MCF 10A (cell line): ENCODE results near the gene RAB1A. TPM values are rescaled to one million over a fixed set of nuclear protein-coding genes. Genes with fewer than 3 reads are reported as not detected.

Experiments used
- BruUV-seq: library from RNA; stranded (reverse); fragments of 400-500 nt; replicated peaks from 2 replicates; lab custom pipeline; 2021; lab: Mats Ljungman, UMichigan
- CTCF ChIA-PET: fragments of 300-600 bp; sonication (Branson Sonifier 250); formaldehyde crosslinking; extraction: SDS; loops from one replicate; lab custom pipeline; 2021; ENCODE audit warnings: antibody characterized with exemption, inconsistent platforms; lab: Yijun Ruan, JAX
- POLR2A ChIA-PET: fragments of 300-600, 350-650 bp; sonication (Branson Sonifier 250); formaldehyde crosslinking; extraction: SDS; loops from one replicate; lab custom pipeline; 2020; ENCODE audit warnings: antibody characterized with exemption, inconsistent platforms; lab: Yijun Ruan, JAX
- DNase-seq: peaks from one replicate; pipeline ENCODE4 v3.0.0-alpha.2; 2018; ENCODE audit not compliant: unreplicated experiment
- H3K27ac Mint-ChIP-seq: one replicate; pipeline ENCODE4 v1.8.0; 2022; ENCODE audit warnings: mild to moderate bottlenecking, low read depth, mixed read lengths; ENCODE audit not compliant: unreplicated experiment
- H3K27me3 Mint-ChIP-seq: one replicate; pipeline ENCODE4 v1.8.0; 2022; ENCODE audit warnings: mixed read lengths; ENCODE audit not compliant: insufficient read depth, unreplicated experiment
- H3K36me3 Mint-ChIP-seq: one replicate; pipeline ENCODE4 v1.8.0; 2022; ENCODE audit warnings: mild to moderate bottlenecking, moderate library complexity, mixed read lengths; ENCODE audit not compliant: insufficient read depth, unreplicated experiment
- H3K4me1 Mint-ChIP-seq: one replicate; pipeline ENCODE4 v1.8.0; 2022; ENCODE audit warnings: mixed read lengths; ENCODE audit not compliant: insufficient read depth, unreplicated experiment
- H3K4me3 Mint-ChIP-seq: one replicate; pipeline ENCODE4 v1.8.0; 2022; ENCODE audit warnings: mild to moderate bottlenecking, moderate library complexity, mixed read lengths; ENCODE audit not compliant: unreplicated experiment
- H3K9me3 Mint-ChIP-seq: one replicate; pipeline ENCODE4 v1.8.0; 2022; ENCODE audit warnings: mixed read lengths; ENCODE audit not compliant: unreplicated experiment
- CTCF ChIP-seq: fragments of 200-600 bp; IDR thresholded peaks from one replicate; pipeline ENCODE4 v1.8.0; 2022; ENCODE audit warnings: antibody characterized with exemption, mild to moderate bottlenecking; ENCODE audit not compliant: unreplicated experiment
- intact Hi-C: fragments of 100-400 bp; cut with micrococcal nuclease; formaldehyde crosslinking; loops from 2 replicates; pipeline ENCODE4 v1.14.1; 2022
- total RNA-seq: library from RNA; stranded (reverse); gene quantifications from 2 replicates; pipeline ENCODE4 v1.2.3, GENCODE V29; 2022

RAB1A gene
- total RNA-seq, 1 experiment from 2014 or later: 131 TPM

GRCh38 chr2:65113816-65114215, 16.1 kb downstream of the RAB1A start:
- ChIA-PET CTCF (interaction anchor here (0.6 to 2.6 kb wide), 2 partner anchors 20 to 49 kb away, joined by 3 to 7 read pairs; no protein-coding TSS in a partner anchor), POLR2A (interaction anchor here (0.8 to 3.9 kb wide), 6 partner anchors 9 to 46 kb away, joined by 3 to 15 read pairs (median 4); partner anchors contain the start of gene RAB1A)

GRCh38 chr2:65113229-65113628, 16.7 kb downstream of the RAB1A start:
- no TSS peak for BruUV-seq
- intact Hi-C loops: no loop called here
- peaks cover 23% of the 10 kb centered on the region for H3K36me3 Mint-ChIP-seq
- TF ChIP-seq CTCF: no peak
- no peak overlapping the region for H3K27ac Mint-ChIP-seq
- no peaks in the 10 kb centered on the region for H3K9me3 Mint-ChIP-seq
- H3K27me3 Mint-ChIP-seq: no peaks in the 10 kb centered on the region
- CTCF ChIA-PET: interaction anchor here (0.6 to 2.6 kb wide), 3 partner anchors 9 to 49 kb away, joined by 3 to 7 read pairs (median 3); no protein-coding TSS in a partner anchor
- no peak overlapping the region for H3K4me3 Mint-ChIP-seq
- POLR2A ChIA-PET: interaction anchor here (1.0 to 3.9 kb wide), 5 partner anchors 9 to 45 kb away, joined by 3 to 15 read pairs (median 4); partner anchors contain the start of gene RAB1A
- no peak for DNase-seq
- H3K4me1 Mint-ChIP-seq: peaks cover 6% of the 10 kb centered on the region

More at GRCh38 chr2:65113816-65114215, 16.1 kb downstream of the RAB1A start:
- no TSS peak for BruUV-seq
- no peak for DNase-seq
- intact Hi-C loops: no loop called here
- no peak for TF ChIP-seq CTCF
- Mint-ChIP-seq H3K27me3 (no peaks in the 10 kb centered on the region), H3K4me3 (no peak overlapping the region), H3K4me1 (peaks cover 6% of the 10 kb centered on the region), H3K9me3 (no peaks in the 10 kb centered on the region), H3K27ac (no peak overlapping the region), H3K36me3 (peaks cover 21% of the 10 kb centered on the region)

GRCh38 chr2:65112633-65113032, 17.3 kb downstream of the RAB1A start:
- H3K27me3 Mint-ChIP-seq: no peaks in the 10 kb centered on the region
- no peaks in the 10 kb centered on the region for H3K9me3 Mint-ChIP-seq
- BruUV-seq: no TSS peak
- peaks cover 27% of the 10 kb centered on the region for H3K36me3 Mint-ChIP-seq
- no peak overlapping the region for H3K4me3 Mint-ChIP-seq
- ChIA-PET POLR2A (interaction anchor here (1.3 to 3.9 kb wide), 3 partner anchors 10 to 44 kb away, joined by 4 to 15 read pairs (median 6); partner anchors contain the start of gene RAB1A), CTCF (interaction anchor here (0.7 to 2.6 kb wide), 4 partner anchors 10 to 48 kb away, joined by 3 to 7 read pairs (median 4); no protein-coding TSS in a partner anchor)
- no peak overlapping the region for H3K27ac Mint-ChIP-seq
- no peak for DNase-seq
- peaks cover 6% of the 10 kb centered on the region for H3K4me1 Mint-ChIP-seq
- TF ChIP-seq CTCF: no peak
- intact Hi-C loops: no loop called here

- Mint-ChIP-seq H3K4me3 (no peak overlapping the region), H3K27me3 (no peaks in the 10 kb centered on the region), H3K27ac (no peak overlapping the region), H3K9me3 (no peaks in the 10 kb centered on the region), H3K4me1 (peaks cover 6% of the 10 kb centered on the region), H3K36me3 (peaks cover 33% of the 10 kb centered on the region)
- intact Hi-C loops: no loop called here
- DNase-seq: no peak
- BruUV-seq: no TSS peak
- ChIA-PET CTCF (no interaction called here), POLR2A (no interaction called here)
- TF ChIP-seq CTCF: no peak
These were observed 21.1 kb downstream of the RAB1A start for GRCh38 chr2:65108780-65109179.
